DMS 273 (cell line): ENCODE data around the gene HS1BP3.

ENCODE experiments used
- DNase-seq: peaks from one replicate; lab custom pipeline; 2025; ENCODE audit not compliant: unreplicated experiment; lab: John Stamatoyannopoulos, UW

HS1BP3 gene

GRCh38 chr2:20574423-20574911 is 76.4 kb downstream of the HS1BP3 start:
- DNase-seq = no peak

GRCh38 chr2:20573620-20574422 is 77.1 kb downstream of the HS1BP3 start:
- DNase-seq = peak; percentile 65

DNA sequence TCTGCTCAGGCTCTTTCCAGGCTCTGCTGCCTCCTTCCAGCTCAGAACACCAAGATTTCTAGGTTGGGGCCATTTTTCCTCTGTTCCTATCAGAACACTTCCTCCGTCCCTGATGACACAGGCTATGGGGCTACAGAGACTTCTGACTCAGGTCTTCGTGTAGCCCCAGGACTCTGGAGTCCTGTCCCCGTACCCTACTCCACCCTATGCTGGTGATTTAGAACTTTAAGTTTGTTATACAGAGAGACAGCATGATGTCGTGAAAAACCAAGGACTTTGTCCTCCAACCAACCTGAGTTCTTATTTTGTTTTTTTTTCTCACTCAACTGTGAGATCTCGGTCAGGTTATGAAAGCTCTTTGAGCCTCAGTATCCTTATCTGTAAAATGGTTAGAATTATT is 78.7 kb downstream of the HS1BP3 start:
- DNase-seq = no peak

DNA sequence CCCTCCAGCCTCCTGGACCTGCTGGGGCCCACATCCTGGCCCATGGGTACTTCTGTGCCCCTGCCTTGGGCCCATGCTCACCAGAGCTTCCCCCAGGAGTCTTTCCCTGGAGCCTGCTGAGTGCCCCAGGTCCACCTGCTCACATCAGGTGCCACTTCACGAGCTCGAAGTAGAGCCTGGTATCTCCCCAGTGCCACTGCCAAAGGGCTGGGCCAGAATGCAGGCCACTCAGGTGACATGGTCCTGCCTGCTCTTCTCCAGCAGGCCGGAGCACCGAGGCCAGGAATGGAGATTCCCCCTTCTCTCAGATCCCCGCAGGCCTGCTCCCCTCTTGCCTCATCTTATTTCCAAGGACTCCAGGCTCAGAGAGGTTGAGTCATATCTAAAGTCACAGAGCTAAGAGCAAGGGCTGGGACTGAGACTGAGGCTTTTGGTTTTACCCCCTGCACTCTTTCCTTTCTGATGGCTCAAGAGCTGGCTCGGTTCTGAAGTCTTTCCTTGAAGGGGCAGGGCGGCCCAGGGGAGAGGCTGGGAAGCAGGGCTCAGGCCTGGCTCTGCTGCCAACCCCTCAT is 79.2 kb downstream of the HS1BP3 start:
- no peak for DNase-seq

DNA sequence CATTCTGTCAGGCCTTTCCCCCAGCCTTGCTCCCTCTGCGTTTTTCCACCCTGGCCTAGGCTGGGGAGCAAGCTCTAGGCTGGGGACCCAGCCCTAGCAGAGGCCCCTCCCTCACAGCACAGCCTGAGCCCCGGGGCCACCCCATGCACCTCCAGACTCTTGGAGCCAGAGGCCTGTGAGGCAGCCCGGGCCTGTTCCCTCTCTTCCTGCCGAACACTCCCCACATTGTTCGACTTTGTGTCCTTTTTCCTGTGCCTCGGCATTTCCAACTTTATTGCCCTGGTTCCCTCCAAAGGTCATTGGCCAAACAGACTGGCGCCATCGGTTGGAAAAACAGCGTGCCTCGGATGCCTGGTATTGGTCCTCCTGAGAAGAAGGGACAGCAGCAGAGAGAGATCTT is 79.7 kb downstream of the HS1BP3 start:
- DNase-seq = no peak

DNA sequence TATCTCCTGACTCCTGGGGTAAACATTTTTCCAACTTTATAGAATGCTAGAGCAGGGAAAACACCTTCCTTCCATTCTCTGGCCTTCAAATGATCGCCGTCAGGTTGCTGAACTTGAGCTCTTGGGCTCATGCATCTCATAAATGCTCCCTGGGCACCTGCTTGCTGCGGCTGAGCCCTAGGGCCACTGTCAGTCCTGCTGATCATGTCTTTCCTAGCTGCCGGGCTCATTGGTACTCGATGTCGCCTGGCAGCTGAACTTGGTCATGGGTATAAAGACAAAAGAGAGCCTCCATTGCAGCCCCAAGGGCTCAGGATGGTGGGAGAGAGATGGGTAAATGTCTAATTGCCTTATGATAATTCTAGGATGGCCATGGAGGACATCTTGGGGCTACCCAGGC is 80.6 kb downstream of the HS1BP3 start:
- no peak for DNase-seq

- no peak for DNase-seq
Observed at GRCh38 chr2:20569464-20570223, 81.3 kb downstream of the HS1BP3 start.

GRCh38 chr2:20568501-20569463 is 82.1 kb downstream of the HS1BP3 start:
- DNase-seq = no peak

GRCh38 chr2:20567926-20568179 is 83.0 kb downstream of the HS1BP3 start:
- no peak for DNase-seq
